Measurements from ENCODE around the gene LMTK2. TPM values are rescaled to one million over a fixed set of nuclear protein-coding genes. Genes with fewer than 3 reads are reported as not detected.

The LMTK2 gene
- total and polyA plus RNA-seq, 2 experiments from 2014 or later, result 6.1 to 30.8 TPM

GRCh38 chr7:98167653-98168052 lies 61.0 kb downstream of the LMTK2 start (continued):
- TF ChIP-seq CTCF (conservative IDR thresholded peaks at IDR 0.05; ENCODE audit: low read depth in 2 of 2) (no peak), ZNF114 (CRISPR knock-in tag; IDR thresholded peaks at IDR 0.05) (no peak), EZH2phosphoT487 (IDR thresholded peaks at IDR 0.05; ENCODE audit: unreplicated experiment) (no peak)

GRCh38 chr7:98168181-98168903 lies 61.7 kb downstream of the LMTK2 start:
- no peak overlapping the region for H2AFZ ChIP-seq
- no peaks in the 10 kb centered on the region for H3K27me3 ChIP-seq (ENCODE audit: insufficient read depth)
- DNase-seq (ENCODE audit: low spot score) (peak; percentile 87), ATAC-seq (peak; percentile 80)
- H3K36me3 ChIP-seq (ENCODE audit: insufficient read depth), result no peaks in the 10 kb centered on the region
- no peak overlapping the region for H3K27ac ChIP-seq (ENCODE audit: low read depth)
- no peak overlapping the region for H3K4me2 ChIP-seq
- Mint-ChIP-seq H3K36me3 (ENCODE audit: low read depth) (peaks cover 12% of the 10 kb centered on the region; the same call in 2 of the 3 replicates), H3K4me3 (no peak overlapping the region; the same call in 2 of the 3 replicates), H3K4me1 (peaks cover 22% of the 10 kb centered on the region; the same call in 2 of the 3 replicates), H3K27me3 (ENCODE audit: insufficient read depth, low read depth, poor library complexity) (peaks cover 3% of the 10 kb centered on the region), H3K9me3 (no peaks in the 10 kb centered on the region), H3K27ac (no peak overlapping the region)
- H4K20me1 ChIP-seq (replicated peaks; ENCODE audit: insufficient read depth), result peaks cover 13% of the 10 kb centered on the region; the same call in 1 of the 2 replicates
- no peaks in the 10 kb centered on the region for H3K9me2 ChIP-seq (ENCODE audit: insufficient read depth)
- no peak for TF ChIP-seq EZH2phosphoT487 (IDR thresholded peaks at IDR 0.05; ENCODE audit: unreplicated experiment)
- TF ChIP-seq JUNB (IDR thresholded peaks at IDR 0.05; ENCODE audit: unreplicated experiment), result no peak
- TF ChIP-seq STAT1 (IDR thresholded peaks at IDR 0.05; ENCODE audit: unreplicated experiment), result no peak
- TF ChIP-seq CTCF (conservative IDR thresholded peaks at IDR 0.05; ENCODE audit: low read depth in 2 of 2), result peak; percentile 80 to 83
- H3F3A ChIP-seq (replicated peaks; ENCODE audit: low read depth), result 0 out of 2 replicates have a peak, but pooled peaks cover 2% of the 10 kb centered on the region
- peaks cover 12% of the 10 kb centered on the region; the same call in 1 of the 2 replicates for H3K79me2 ChIP-seq (replicated peaks; ENCODE audit: insufficient read depth)
- H3K4me3 ChIP-seq, result no peak overlapping the region
- peaks cover 5% of the 10 kb centered on the region for H3K4me1 ChIP-seq (ENCODE audit: insufficient read depth)

GRCh38 chr7:98168904-98169621 lies 62.4 kb downstream of the LMTK2 start:
- H3K27ac Mint-ChIP-seq, result no peak overlapping the region
- TF ChIP-seq STAT1 (IDR thresholded peaks at IDR 0.05; ENCODE audit: unreplicated experiment), result no peak
- no peak for TF ChIP-seq NANOG (IDR thresholded peaks at IDR 0.05; ENCODE audit: borderline replicate concordance)
- TF ChIP-seq ZNF331 (CRISPR knock-in tag; IDR thresholded peaks at IDR 0.05; ENCODE audit: low read depth), result no peak
- TF ChIP-seq POLR2AphosphoS5 (IDR thresholded peaks at IDR 0.05; ENCODE audit: low read depth), result no peak
- TF ChIP-seq ETS1 (IDR thresholded peaks at IDR 0.05), result no peak
- no peak for TF ChIP-seq ZNF114 (CRISPR knock-in tag; IDR thresholded peaks at IDR 0.05)
- no peak for TF ChIP-seq EZH2phosphoT487 (IDR thresholded peaks at IDR 0.05; ENCODE audit: unreplicated experiment)
- TF ChIP-seq EZH2 (IDR thresholded peaks at IDR 0.05; ENCODE audit: low read depth, unreplicated experiment), result no peak
- no peak for TF ChIP-seq REST (IDR thresholded peaks at IDR 0.05; ENCODE audit: unreplicated experiment)

More at GRCh38 chr7:98168904-98169621, 62.4 kb downstream of the LMTK2 start:
- DNase-seq (ENCODE audit: low spot score), result no peak
- Histone ChIP-seq H4K20me1 (replicated peaks; ENCODE audit: insufficient read depth) (peaks cover 9% of the 10 kb centered on the region; the same call in 1 of the 2 replicates), H3K79me2 (replicated peaks; ENCODE audit: insufficient read depth) (peaks cover 12% of the 10 kb centered on the region; the same call in 1 of the 2 replicates), H3F3A (replicated peaks; ENCODE audit: low read depth) (0 out of 2 replicates have a peak, but pooled peaks cover 2% of the 10 kb centered on the region), H2AFZ (no peak overlapping the region), H3K36me3 (ENCODE audit: insufficient read depth) (no peaks in the 10 kb centered on the region), H3K9me2 (ENCODE audit: insufficient read depth) (no peaks in the 10 kb centered on the region), H3K27me3 (ENCODE audit: insufficient read depth) (no peaks in the 10 kb centered on the region), H3K4me1 (ENCODE audit: insufficient read depth) (peaks cover 5% of the 10 kb centered on the region; the same call in 1 of the 2 replicates), H3K4me3 (no peak overlapping the region), H3K4me2 (no peak overlapping the region), H3K27ac (ENCODE audit: low read depth) (no peak overlapping the region)
- H3K36me3 Mint-ChIP-seq (ENCODE audit: low read depth), result peaks cover 12% of the 10 kb centered on the region; the same call in 2 of the 3 replicates
- ATAC-seq, result no peak
- peaks cover 20% of the 10 kb centered on the region; the same call in 2 of the 3 replicates for H3K4me1 Mint-ChIP-seq
- no peak overlapping the region for H3K4me3 Mint-ChIP-seq
- H3K9me3 Mint-ChIP-seq, result no peaks in the 10 kb centered on the region
- peaks cover 3% of the 10 kb centered on the region for H3K27me3 Mint-ChIP-seq (ENCODE audit: insufficient read depth, low read depth, poor library complexity)
